COR-L47 (cell line): ENCODE results near the gene IL1RAPL2.

ENCODE experiments used
- DNase-seq: peaks from one replicate; lab custom pipeline; 2025; lab: John Stamatoyannopoulos, UW

Gene IL1RAPL2

DNA sequence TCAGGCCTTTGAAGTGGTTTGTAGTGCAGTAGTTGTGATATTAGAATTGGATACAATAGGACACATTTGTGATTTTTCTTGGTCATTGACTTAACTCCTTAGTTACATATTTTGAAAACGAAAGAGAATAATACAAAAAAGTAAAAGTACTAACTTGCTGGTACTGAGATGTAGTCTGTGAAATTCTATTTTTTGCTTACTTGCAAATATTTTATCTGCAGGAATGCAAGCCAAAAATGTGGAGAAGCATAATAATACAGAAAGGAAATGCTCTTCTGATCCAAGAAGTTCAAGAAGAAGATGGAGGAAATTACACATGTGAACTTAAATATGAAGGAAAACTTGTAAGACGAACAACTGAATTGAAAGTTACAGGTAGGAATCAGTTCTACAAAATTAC, 701.2 kb downstream of the IL1RAPL2 start:
- no peak for DNase-seq

DNA sequence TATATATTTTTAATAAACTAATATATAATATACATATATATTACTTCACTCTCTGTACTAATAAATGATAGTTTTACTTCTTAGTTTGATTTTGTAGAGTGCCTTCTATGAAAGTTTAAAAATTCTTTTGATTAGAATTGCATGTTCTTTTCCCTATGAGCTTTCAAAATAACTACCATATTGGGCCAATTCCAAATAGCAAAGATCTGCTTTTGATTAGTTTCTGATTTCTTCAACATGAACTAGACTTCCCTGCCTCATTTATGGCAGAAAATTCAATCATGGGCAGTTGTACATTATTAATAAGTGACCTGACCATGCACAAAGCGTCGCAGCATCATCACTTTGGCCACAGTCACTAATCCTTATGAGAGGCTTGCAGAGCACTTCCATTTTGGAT, 703.4 kb downstream of the IL1RAPL2 start:
- DNase-seq = no peak

DNA sequence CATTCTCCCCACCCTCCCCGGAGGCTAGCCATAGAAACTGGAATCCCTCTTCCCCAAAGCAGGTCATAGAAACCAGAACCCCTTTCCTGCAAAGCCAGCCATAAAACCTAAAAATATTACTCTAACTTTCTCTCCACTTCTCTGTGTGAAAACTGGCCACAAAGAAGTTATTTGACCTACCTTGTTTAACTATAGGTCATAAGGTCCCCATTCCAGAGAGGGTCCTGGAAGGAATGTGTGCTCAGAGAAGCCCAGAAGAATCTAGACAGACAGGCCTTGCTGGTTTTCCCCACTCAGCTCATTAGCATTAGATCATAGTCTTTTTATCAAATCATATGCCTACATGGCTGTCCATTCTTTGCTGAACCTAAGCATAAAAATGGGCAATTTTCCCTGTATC, 707.3 kb downstream of the IL1RAPL2 start:
- DNase-seq = no peak

DNA sequence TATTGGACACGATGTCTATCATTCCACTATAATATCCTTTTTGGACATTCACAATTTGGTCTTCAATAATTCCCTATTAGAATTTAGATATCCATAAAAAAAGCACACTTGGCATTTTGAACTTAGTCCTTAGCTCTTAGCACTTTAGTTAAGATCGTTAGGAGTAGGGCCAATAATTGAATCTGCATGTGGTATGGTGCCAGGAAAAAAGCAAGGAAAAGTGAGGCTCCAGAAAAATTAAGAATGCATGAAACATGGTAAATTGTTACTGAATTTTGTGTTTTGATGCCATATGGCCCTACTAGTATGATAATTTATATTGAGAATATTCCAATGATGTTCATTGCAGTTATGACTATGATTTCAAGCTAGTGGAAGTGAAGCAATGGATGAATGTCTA, 708.1 kb downstream of the IL1RAPL2 start:
- DNase-seq = no peak

DNA sequence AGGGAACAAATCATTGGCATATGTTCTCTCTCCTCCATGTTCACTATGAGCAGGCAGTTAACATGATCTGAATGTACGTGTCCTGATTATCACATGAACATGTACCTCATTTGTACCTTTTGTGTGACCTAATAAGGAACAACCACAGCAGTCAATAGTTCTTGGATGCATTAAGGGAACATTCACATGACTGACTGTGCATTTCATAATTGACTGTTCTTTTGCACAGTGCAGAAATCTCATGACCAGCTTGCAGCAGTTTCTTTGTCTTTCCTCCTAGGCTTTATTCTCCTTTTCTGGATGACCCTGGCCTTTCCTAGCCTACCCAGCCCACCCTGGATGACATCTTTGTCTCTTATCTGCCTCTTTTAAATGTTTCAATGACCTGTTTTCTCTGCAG, 711.1 kb downstream of the IL1RAPL2 start:
- no peak for DNase-seq

DNA sequence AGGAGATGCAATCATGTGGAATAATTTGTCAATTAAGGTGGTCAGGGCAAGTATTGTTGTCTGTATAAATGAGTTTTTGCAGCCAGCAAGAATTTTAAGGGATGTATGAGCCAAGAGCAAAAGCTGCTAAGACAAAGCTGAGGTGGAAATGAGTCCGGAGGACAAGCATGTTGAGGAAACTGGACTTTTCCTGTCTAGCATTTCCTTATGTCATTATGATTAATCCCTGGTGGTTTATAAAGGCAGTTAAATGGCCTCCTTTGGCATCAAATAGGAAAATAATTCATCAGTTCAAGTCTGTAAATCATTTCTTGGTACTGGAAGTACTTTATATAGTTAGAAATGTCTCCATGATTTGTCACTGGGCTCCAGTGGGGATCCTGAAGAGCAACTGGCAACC, 716.1 kb downstream of the IL1RAPL2 start:
- no peak for DNase-seq

GRCh38 chrX:105297041-105297440, 731.0 kb downstream of the IL1RAPL2 start:
- no peak for DNase-seq

DNA sequence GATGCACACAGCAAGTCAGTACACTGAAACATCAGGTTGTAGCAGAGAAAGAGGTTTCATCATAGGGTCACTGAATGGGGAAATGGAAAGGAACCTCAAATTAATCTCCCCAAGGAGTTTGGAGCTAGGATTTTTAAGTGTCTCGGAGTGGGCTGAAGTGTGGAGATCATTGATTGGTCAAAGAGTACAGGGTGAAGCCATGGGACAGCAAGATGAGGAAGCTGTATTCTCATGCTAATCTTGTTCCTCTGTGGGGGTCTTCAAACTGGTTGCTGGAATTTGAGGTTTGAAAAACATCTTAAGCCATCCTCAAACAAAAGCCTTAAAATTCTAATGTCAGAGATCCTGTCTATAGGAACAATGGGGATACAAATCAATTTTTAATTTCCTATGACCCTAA, 733.3 kb downstream of the IL1RAPL2 start:
- no peak for DNase-seq

DNA sequence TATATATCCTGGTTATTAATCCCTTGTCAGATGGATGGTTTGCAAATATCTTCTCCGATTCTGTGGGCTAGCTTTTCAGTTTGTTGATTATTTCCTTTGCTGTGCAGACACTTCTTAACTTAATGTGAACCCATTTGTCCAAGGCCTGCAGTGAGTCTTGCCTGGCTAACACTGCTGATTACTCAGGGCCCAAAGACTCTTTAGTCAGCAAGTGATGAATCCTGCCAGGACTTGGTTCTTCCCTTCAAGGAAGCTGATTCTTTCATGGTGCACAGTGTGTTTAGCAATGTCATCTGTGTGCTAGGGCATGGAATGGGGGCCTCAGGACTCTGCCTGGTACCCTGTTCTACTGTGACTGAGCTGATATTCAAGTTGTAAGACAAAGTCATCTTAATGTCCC, 736.2 kb downstream of the IL1RAPL2 start:
- no peak for DNase-seq

- DNase-seq = no peak
Observed at GRCh38 chrX:105307762-105308161, 741.8 kb downstream of the IL1RAPL2 start.

GRCh38 chrX:105313596-105313995, 747.6 kb downstream of the IL1RAPL2 start:
- no peak for DNase-seq

DNA sequence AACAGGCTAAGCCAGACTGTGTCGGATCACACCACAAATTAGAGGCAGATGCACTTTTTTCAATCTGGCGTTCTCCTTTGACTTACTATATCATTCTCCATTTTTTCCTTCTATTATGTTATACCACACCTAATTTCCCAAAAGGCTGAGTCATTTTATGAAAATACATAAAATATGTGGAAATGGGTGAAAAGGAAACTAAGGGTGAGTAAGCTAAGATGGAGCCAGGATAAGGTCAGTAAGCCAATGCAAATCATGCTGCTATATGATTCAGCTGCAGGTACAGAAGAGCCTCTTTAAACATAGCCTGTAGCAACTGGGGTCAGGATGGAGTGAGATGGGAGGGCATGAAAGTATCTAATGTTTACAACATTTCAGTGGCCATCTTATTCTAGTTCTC, 748.5 kb downstream of the IL1RAPL2 start:
- no peak for DNase-seq

DNA sequence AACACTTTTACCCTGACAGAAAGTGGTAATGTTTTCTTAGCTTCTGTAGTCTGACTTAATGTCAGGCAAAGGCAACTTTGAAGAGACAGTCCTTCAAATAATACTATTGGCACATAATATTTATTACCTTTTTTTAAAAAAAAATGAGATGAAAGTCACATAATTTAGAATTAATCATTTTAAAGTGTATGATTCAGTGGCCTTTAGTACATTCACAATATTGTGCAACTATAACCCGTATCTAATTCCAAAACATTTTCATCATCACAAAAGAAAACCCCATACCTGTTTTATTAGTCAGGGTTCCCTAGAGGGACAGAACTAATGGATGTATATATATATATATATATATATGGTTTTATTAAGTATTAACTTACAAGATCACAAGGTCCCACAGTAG, 749.2 kb downstream of the IL1RAPL2 start:
- no peak for DNase-seq

DNA sequence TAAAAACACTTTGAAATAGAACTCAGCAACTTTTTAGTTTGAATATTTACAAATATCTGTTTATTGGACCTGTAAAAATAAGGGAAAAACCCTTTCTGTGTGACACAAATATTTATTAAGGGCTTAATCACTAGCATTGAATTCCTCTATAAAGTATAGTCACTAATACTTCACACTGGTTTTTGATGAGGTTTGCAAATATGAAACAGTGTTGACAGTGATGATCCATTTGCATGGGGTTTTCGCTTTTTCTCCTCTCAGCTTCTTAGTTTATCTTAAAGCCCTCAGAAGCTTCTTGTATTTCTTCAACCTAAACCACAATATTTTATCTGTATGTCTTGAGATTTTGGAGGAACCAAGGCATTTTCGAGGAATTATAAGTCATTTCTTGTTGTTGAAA, 751.1 kb downstream of the IL1RAPL2 start:
- no peak for DNase-seq

DNA sequence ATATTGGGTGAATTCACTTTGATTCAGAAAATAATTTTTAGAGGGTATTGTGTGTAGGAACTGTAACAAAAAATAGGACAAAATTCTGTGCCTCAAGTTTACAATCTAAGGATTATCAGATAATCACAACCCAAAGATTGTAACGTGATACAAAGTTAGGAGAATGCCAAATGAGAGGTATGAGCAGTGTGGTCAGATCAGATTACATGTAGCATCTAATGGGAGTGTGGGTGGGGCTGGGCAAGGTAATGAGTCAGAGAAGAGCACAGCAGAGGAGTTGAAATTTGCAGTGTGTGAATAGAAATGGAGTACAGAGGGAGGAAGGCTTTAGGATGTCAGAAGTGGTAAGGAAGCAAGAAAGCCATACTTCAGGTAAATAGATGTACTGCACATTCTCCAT, 757.9 kb downstream of the IL1RAPL2 start:
- no peak for DNase-seq

DNA sequence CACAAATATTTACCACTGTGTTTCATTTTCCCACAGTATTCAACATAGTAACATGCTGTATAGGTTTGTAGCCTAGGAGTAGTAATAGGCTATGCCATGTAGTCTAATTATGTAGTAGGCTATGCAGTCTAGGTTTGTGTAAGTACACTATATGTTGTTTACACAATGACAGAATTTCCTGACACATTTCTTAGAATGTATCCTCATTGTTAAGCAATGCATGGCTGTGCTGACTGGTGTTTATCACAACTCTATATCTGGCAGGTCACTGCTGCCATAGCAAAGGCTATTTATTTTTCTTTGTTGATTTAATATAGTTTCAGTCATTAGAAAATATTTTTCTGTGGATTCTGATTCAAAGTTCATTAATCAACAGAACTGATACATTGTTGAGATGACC, 762.8 kb downstream of the IL1RAPL2 start:
- DNase-seq = no peak

- DNase-seq = no peak
Observed at GRCh38 chrX:105331244-105331643, 765.2 kb downstream of the IL1RAPL2 start.

DNA sequence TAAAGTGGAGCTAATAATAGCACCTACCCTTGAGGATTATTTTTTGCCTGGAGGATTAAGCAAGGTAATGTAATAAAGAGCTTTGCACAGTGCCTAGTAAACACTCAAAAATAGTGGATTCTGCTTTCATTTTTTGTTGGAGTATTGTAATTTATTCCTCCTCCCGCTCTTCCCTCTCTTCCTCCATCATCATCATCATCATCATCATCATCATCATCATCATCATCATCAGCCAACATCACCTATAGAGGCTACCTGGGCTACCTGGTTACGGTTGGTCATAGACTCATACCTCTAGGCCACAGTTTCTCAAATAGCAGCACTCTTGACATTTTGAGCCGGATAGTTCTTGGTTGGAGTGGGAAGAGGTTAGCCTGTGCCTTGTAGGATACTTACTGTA, 781.4 kb downstream of the IL1RAPL2 start:
- no peak for DNase-seq

DNA sequence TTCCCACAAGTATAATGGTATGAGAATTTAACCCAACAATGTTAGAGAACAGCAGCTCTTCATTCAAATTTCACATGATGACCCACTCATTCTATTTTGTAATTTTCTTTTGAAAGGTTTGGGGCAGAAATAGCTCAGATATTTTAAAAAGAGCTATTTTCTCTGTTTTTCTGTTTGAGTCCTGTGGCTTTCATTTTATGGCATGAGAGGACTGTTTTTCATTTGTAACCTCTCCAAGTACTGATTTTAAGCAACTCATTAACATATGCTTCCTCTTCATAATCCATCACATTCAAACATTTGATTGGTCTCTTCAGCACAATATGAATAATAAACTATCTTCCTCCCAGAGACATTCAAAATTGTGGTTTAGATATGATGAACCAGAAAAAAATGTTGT, 783.5 kb downstream of the IL1RAPL2 start:
- DNase-seq = no peak

DNA sequence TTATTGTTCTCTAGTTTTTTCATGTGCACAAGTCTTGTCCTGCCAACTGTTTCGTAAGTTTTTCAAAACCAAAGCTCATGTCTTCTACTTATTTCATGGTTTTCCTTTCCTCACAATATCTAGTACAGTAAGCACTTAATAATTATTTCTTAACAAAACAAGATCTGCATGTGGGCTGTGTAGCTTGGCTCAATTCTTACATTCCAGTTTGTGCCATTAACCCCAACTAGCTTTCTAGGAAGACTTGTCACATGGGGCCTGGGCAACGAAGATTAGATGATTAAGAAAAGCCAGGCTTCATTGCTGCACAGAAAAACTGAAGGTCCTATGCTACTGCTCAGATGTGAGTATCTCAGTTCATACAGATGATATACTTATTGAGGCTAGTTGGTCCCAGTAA, 809.8 kb downstream of the IL1RAPL2 start:
- DNase-seq = no peak

GRCh38 chrX:105424729-105425128, 858.7 kb downstream of the IL1RAPL2 start:
- DNase-seq = no peak

- no peak for DNase-seq
Observed at GRCh38 chrX:105451401-105451800, 885.4 kb downstream of the IL1RAPL2 start.

GRCh38 chrX:105458846-105459245, 892.8 kb downstream of the IL1RAPL2 start:
- no peak for DNase-seq

- DNase-seq = no peak
Observed at GRCh38 chrX:105460376-105460775, 894.4 kb downstream of the IL1RAPL2 start.

DNA sequence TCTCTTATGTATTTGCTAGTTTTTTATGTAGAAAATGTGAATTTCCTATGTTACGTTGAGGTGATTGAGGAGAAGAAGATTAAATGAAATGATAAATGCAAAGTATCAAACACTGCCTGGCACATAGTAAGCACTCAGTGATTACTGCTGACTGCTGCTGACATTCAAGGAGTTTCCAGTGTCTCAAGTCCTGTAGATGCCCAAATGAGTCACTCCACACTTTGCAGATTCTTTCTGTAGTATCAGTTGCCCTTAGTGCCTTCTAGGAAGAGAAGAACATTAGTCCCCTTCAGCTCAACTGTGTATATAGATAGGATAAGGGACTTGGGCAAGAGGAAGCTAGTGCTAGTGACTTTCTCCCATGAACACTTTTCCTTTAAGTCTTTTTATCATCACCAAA, 895.0 kb downstream of the IL1RAPL2 start:
- DNase-seq = no peak
